Testis (tissue), 2 donors: ENCODE measurements around the gene ZNF71.

Experiments used
- POLR2A ChIP-seq: fragments of 450-650 bp; IDR thresholded peaks from one replicate; pipeline ENCODE4 v1.6.1; 2017; ENCODE audit warnings: antibody characterized with exemption, mild to moderate bottlenecking, moderate library complexity
- TF ChIP-seq, protein P1 (sequence below), 3 experiments: fragments of 450-650 bp in 2 of 3; fragments of 200-600 bp in 1 of 3; sonication (generic) in 1 of 3; IDR thresholded peaks; one replicate each; pipeline ENCODE4 v1.5.1; 2016 to 2019; ENCODE audit warnings: antibody characterized with exemption in 3 of 3, mild to moderate bottlenecking in 2 of 3, moderate library complexity in 1 of 3

DNA sequence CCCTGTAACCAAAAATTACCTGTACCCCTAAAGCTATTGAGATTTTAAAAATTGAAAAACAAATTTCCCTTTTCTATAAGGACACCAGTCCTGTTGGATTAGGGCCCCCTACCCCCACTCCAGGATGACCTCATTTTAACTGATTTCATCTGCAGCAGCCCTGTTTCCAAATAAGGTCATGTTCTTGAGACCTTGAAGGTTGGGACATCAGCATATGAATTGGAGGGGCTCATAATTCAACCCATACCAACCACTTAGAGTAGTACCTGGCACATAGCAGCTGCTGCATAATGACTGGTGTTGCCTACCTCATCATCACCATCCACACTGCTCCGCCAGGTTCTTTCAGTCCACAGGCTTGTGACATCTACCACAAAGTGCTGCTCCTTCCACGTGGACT, 17.6 kb downstream of the ZNF71 start:
- TF ChIP-seq, protein P1, sequence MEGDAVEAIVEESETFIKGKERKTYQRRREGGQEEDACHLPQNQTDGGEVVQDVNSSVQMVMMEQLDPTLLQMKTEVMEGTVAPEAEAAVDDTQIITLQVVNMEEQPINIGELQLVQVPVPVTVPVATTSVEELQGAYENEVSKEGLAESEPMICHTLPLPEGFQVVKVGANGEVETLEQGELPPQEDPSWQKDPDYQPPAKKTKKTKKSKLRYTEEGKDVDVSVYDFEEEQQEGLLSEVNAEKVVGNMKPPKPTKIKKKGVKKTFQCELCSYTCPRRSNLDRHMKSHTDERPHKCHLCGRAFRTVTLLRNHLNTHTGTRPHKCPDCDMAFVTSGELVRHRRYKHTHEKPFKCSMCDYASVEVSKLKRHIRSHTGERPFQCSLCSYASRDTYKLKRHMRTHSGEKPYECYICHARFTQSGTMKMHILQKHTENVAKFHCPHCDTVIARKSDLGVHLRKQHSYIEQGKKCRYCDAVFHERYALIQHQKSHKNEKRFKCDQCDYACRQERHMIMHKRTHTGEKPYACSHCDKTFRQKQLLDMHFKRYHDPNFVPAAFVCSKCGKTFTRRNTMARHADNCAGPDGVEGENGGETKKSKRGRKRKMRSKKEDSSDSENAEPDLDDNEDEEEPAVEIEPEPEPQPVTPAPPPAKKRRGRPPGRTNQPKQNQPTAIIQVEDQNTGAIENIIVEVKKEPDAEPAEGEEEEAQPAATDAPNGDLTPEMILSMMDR (IDR thresholded peaks at IDR 0.05), result no peak
- no peak for TF ChIP-seq POLR2A
